H1 (cell line): Measurements from ENCODE around the gene ZNF311. TPM values are rescaled to one million over a fixed set of nuclear protein-coding genes. Genes with fewer than 3 reads are reported as not detected.

Source experiments
- CTCF ChIA-PET: fragments of 300-600 bp; sonication (Branson Sonifier 250); formaldehyde crosslinking; loops from one replicate; lab custom pipeline; 2021; ENCODE audit not compliant: partially characterized antibody; lab: Charles Lee
- POLR2A ChIA-PET: fragments of 300-600 bp; sonication (Branson Sonifier 250); formaldehyde crosslinking; loops from one replicate; lab custom pipeline; 2021; ENCODE audit warnings: inconsistent platforms; ENCODE audit not compliant: partially characterized antibody; lab: Charles Lee
- DNase-seq, 2 experiments: peaks; one replicate each; pipeline versions ENCODE4 v3.0.0 to v3.0.0-alpha.2; 2010 to 2022; ENCODE audit warnings: low spot score in 2 of 2, low read depth in 1 of 2, mixed read lengths in 1 of 2
- FAIRE-seq: peaks from 2 replicates; lab custom pipeline; 2011; peaks lifted over from hg19 to GRCh38; lab: Jason Lieb, UNC
- H2AFZ ChIP-seq: 2 replicates; pipeline ENCODE4 v1.8.1; 2012; ENCODE audit warnings: low read length, inconsistent platforms
- H2AK5ac ChIP-seq: 2 replicates; pipeline ENCODE4 v1.6.1; 2013; ENCODE audit warnings: low read depth, low read length
- H2BK120ac ChIP-seq: replicated peaks from 2 replicates; pipeline ENCODE3; 2013; ENCODE audit warnings: low read depth, low read length, inconsistent platforms
- H2BK12ac ChIP-seq: 2 replicates; pipeline ENCODE4 v1.6.1; 2013; ENCODE audit warnings: low read depth, low read length
- H2BK15ac ChIP-seq: 2 replicates; pipeline ENCODE4 v1.6.1; 2013; ENCODE audit warnings: low read length
- H2BK20ac ChIP-seq: 2 replicates; pipeline ENCODE4 v1.6.1; 2013; ENCODE audit warnings: low read length
- H2BK5ac ChIP-seq: 2 replicates; pipeline ENCODE4 v1.6.1; 2013; ENCODE audit warnings: low read depth, low read length
- H3K14ac ChIP-seq: 2 replicates; pipeline ENCODE4 v1.6.1; 2013; ENCODE audit warnings: inconsistent platforms; ENCODE audit not compliant: insufficient read length
- H3K18ac ChIP-seq: 2 replicates; pipeline ENCODE4 v1.6.1; 2013; ENCODE audit warnings: low read length; ENCODE audit errors: extremely low read depth
- H3K23ac ChIP-seq: 2 replicates; pipeline ENCODE4 v1.6.1; 2013; ENCODE audit warnings: inconsistent platforms; ENCODE audit not compliant: insufficient read length
- H3K23me2 ChIP-seq: 2 replicates; pipeline ENCODE4 v1.6.1; 2013; ENCODE audit warnings: low read depth, low read length
- H3K27ac ChIP-seq: 2 replicates; pipeline ENCODE4 v1.6.1; 2011; ENCODE audit warnings: low read depth, low read length, inconsistent platforms
- H3K27me3 ChIP-seq, 4 experiments: replicated peaks in 1 of 4; 1 replicate in 1 of 4; 2 replicates in 3 of 4; pipeline versions ENCODE4 v1.6.1 to v1.8.1; 2011 to 2013; ENCODE audit warnings: low read length in 3 of 4, mild to moderate bottlenecking in 3 of 4, inconsistent platforms in 2 of 4, mixed read lengths in 2 of 4, moderate library complexity in 1 of 4; ENCODE audit not compliant: control insufficient read depth in 3 of 4, insufficient read depth in 3 of 4; ENCODE audit errors: extremely low read depth in 1 of 4
- H3K36me3 ChIP-seq, 4 experiments: 2 replicates each; pipeline versions ENCODE4 v1.6.1 to v1.8.1; 2011 to 2013; ENCODE audit warnings: mild to moderate bottlenecking in 4 of 4, low read length in 3 of 4, moderate library complexity in 2 of 4, control low read depth in 1 of 4, inconsistent platforms in 1 of 4; ENCODE audit not compliant: insufficient read depth in 4 of 4, control insufficient read depth in 2 of 4
- H3K4ac ChIP-seq: replicated peaks from 2 replicates; pipeline ENCODE3; 2013; ENCODE audit warnings: low read length, low read depth, mixed read lengths, inconsistent platforms; ENCODE audit not compliant: insufficient read length
- H3K4me1 ChIP-seq, 4 experiments: replicated peaks in 1 of 4; 1 replicate in 1 of 4; 2 replicates in 3 of 4; pipeline versions ENCODE4 v1.6.1 to v1.8.1; 2011 to 2013; ENCODE audit warnings: low read length in 3 of 4, inconsistent platforms in 2 of 4, mixed read lengths in 1 of 4; ENCODE audit not compliant: insufficient read depth in 4 of 4, control insufficient read depth in 3 of 4
- H3K4me2 ChIP-seq, 2 experiments: 2 replicates each; pipeline versions ENCODE4 v1.6.1 to v1.8.1; 2011 to 2013; ENCODE audit warnings: low read depth in 2 of 2, low read length in 2 of 2, control low read depth in 1 of 2, inconsistent platforms in 1 of 2, mild to moderate bottlenecking in 1 of 2; ENCODE audit not compliant: insufficient read depth in 1 of 2
- H3K4me3 ChIP-seq, 4 experiments: fragments of 200-600, 300-600 bp in 1 of 4; sonication (generic), shearing (Covaris generic), sonication (Bioruptor Twin) in 1 of 4; 2 replicates each; pipeline versions ENCODE4 v1.5.1 to v1.8.1; 2011 to 2016; ENCODE audit warnings: low read length in 4 of 4, low read depth in 3 of 4, control low read depth in 2 of 4, inconsistent platforms in 2 of 4, mild to moderate bottlenecking in 2 of 4, mixed read lengths in 1 of 4, moderate library complexity in 1 of 4; ENCODE audit not compliant: insufficient read depth in 2 of 4; ENCODE audit errors: extremely low read depth in 1 of 4
- H3K56ac ChIP-seq: replicated peaks from 2 replicates; pipeline ENCODE3; 2013; ENCODE audit warnings: low read depth, mild to moderate bottlenecking, mixed read lengths, low read length, inconsistent platforms; ENCODE audit not compliant: insufficient read length
- H3K79me1 ChIP-seq: 2 replicates; pipeline ENCODE4 v1.6.1; 2013; ENCODE audit warnings: low read depth, low read length, control low read depth
- H3K79me2 ChIP-seq, 2 experiments: 2 replicates each; pipeline versions ENCODE4 v1.6.1 to v1.8.1; 2012 to 2013; ENCODE audit warnings: low read length in 2 of 2, mild to moderate bottlenecking in 2 of 2, inconsistent platforms in 1 of 2; ENCODE audit not compliant: insufficient read depth in 2 of 2, control insufficient read depth in 1 of 2
- H3K9ac ChIP-seq, 4 experiments: replicated peaks in 1 of 4; 1 replicate in 1 of 4; 2 replicates in 3 of 4; pipeline versions ENCODE4 v1.6.1 to v1.8.1; 2011 to 2013; ENCODE audit warnings: low read depth in 3 of 4, low read length in 3 of 4, control low read depth in 2 of 4, mild to moderate bottlenecking in 2 of 4, moderate library complexity in 2 of 4, inconsistent platforms in 1 of 4; ENCODE audit errors: extremely low read depth in 1 of 4
- H3K9me3 ChIP-seq, 2 experiments: 2 replicates each; pipeline versions ENCODE4 v1.6.1 to v1.8.1; 2012 to 2013; ENCODE audit warnings: mild to moderate bottlenecking in 2 of 2, moderate library complexity in 2 of 2, control low read depth in 1 of 2, inconsistent platforms in 1 of 2, low read depth in 1 of 2, low read length in 1 of 2, mixed read lengths in 1 of 2; ENCODE audit not compliant: insufficient read depth in 2 of 2
- H4K20me1 ChIP-seq, 2 experiments: replicated peaks in 1 of 2; 2 replicates each; pipeline versions ENCODE3 to v1.8.1; 2011 to 2013; ENCODE audit warnings: inconsistent platforms in 2 of 2, low read length in 2 of 2, mild to moderate bottlenecking in 1 of 2; ENCODE audit not compliant: insufficient read depth in 2 of 2, control insufficient read depth in 1 of 2
- H4K5ac ChIP-seq: 2 replicates; pipeline ENCODE4 v1.6.1; 2013; ENCODE audit warnings: low read length, low read depth, mixed read lengths, inconsistent platforms; ENCODE audit not compliant: insufficient read length
- H4K8ac ChIP-seq: 2 replicates; pipeline ENCODE4 v1.8.0; 2013; ENCODE audit warnings: mild to moderate bottlenecking, moderate library complexity, low read length, inconsistent platforms; ENCODE audit not compliant: insufficient read depth; ENCODE audit errors: extremely low read depth
- H4K91ac ChIP-seq: replicated peaks from 2 replicates; pipeline ENCODE3; 2013; ENCODE audit warnings: low read length, mixed read lengths, inconsistent platforms; ENCODE audit not compliant: insufficient read length
- BRCA1 ChIP-seq: IDR thresholded peaks from 2 replicates; pipeline ENCODE4 v1.6.1; 2012; ENCODE audit warnings: low read depth, low read length, improper control_type of control experiment
- CBX8 ChIP-seq: fragments of 300-800, 300-1000 bp; sonication (generic); IDR thresholded peaks from 2 replicates; pipeline ENCODE4 v1.7.1; 2016; ENCODE audit warnings: low read depth, low read length, borderline replicate concordance
- CHD2 ChIP-seq: IDR thresholded peaks from 2 replicates; pipeline ENCODE4 v1.6.1; 2012; ENCODE audit warnings: low read length, improper control_type of control experiment
- EGR1 ChIP-seq: IDR thresholded peaks from 2 replicates; pipeline ENCODE4 v1.6.1; 2011; ENCODE audit warnings: low read depth, low read length, borderline replicate concordance
- JUN ChIP-seq: IDR thresholded peaks from 2 replicates; pipeline ENCODE4 v1.6.1; 2011; ENCODE audit warnings: low read depth, mild to moderate bottlenecking, improper control_type of control experiment, low read length
- NRF1 ChIP-seq: IDR thresholded peaks from 2 replicates; pipeline ENCODE4 v1.6.1; 2011; ENCODE audit warnings: mild to moderate bottlenecking, low read depth, low read length, improper control_type of control experiment
- POLR2AphosphoS5 ChIP-seq: IDR thresholded peaks from 2 replicates; pipeline ENCODE4 v1.6.1; 2011; ENCODE audit warnings: low read depth, low read length
- SP4 ChIP-seq: IDR thresholded peaks from 2 replicates; pipeline ENCODE4 v1.6.1; 2012; ENCODE audit warnings: low read length, inconsistent platforms
- SRF ChIP-seq: IDR thresholded peaks from 2 replicates; pipeline ENCODE4 v1.6.1; 2011; ENCODE audit warnings: mild to moderate bottlenecking, low read depth, low read length, moderate library complexity
- TBP ChIP-seq: IDR thresholded peaks from 2 replicates; pipeline ENCODE4 v1.6.1; 2011; ENCODE audit warnings: low read depth, low read length, improper control_type of control experiment
- WGBS, 2 experiments: shearing (Covaris generic) in 1 of 2; methylation state at CpG; one replicate each; pipeline versions ENCODE4 v1.1.6 to v1.1.7; 2013 to 2015; ENCODE audit warnings: low lambda C conversion rate in 2 of 2, mixed read lengths in 2 of 2, inconsistent platforms in 1 of 2, low coverage in 1 of 2, missing lambda C conversion rate in 1 of 2; ENCODE audit not compliant: insufficient replicate concordance in 2 of 2, insufficient coverage in 1 of 2, insufficient read length in 1 of 2; ENCODE audit errors: extremely low coverage in 1 of 2, missing lambda C conversion rate in 1 of 2; 5-methylcytosine and 5-hydroxymethylcytosine counted together
- polyA plus RNA-seq, 7 experiments: library from polyadenylated mRNA; depleted of rRNA in 3 of 7; stranded (reverse) in 5 of 7; unstranded in 2 of 7; fragments of >200 nt in 5 of 7; fragments of 200-250 nt in 2 of 7; gene quantifications; 1 replicate in 5 of 7; 2 replicates in 1 of 7; 4 replicates in 1 of 7; pipeline versions ENCODE4 v1.2.1 to v1.2.3, GENCODE V29; 2011 to 2013; ENCODE audit warnings: missing spikeins in 2 of 7, mixed read lengths in 2 of 7
- total RNA-seq: library from RNA; stranded (reverse); fragmentation: NEBNext Ultra II Directional; extraction: Animal tissue kit (Norgen Biotek cat#: 25700); gene quantifications from 2 replicates; pipeline ENCODE4 v1.2.1, GENCODE V29; 2021

The ZNF311 gene
- total and polyA plus RNA-seq, 2 of the 8 experiments (the other 6 are each of a cell fraction or from before 2014, with no cell fraction given): 1.9 to 4.2 TPM

GRCh38 chr6:28996844-28997510 is 8.1 kb downstream of the ZNF311 start:
- Histone ChIP-seq H3K4me2 (no peak overlapping the region), H3K79me1 (no peaks in the 10 kb centered on the region), H3K79me2 (no peaks in the 10 kb centered on the region), H3K9ac (no peak overlapping the region), H2BK15ac (no peak overlapping the region), H3K23ac (no peak overlapping the region), H4K91ac (no peak overlapping the region), H3K14ac (no peak overlapping the region), H2BK5ac (no peak overlapping the region), H3K27ac (no peak overlapping the region), H3K4ac (no peak overlapping the region), H4K5ac (no peak overlapping the region), H2BK12ac (no peak overlapping the region), H3K23me2 (no peaks in the 10 kb centered on the region; the same call in 1 of the 2 replicates), H3K9me3 (peaks cover 13 to 14% of the 10 kb centered on the region in 2 experiments; a peak in 3 of 4 replicates), H3K4me3 (no peak overlapping the region), H2BK20ac (no peak overlapping the region), H3K27me3 (no peaks in the 10 kb centered on the region), H4K20me1 (no peaks in the 10 kb centered on the region), H3K36me3 (peaks cover 0 to 18% (median 4%) of the 10 kb centered on the region in 4 experiments; a peak in 5 of 8 replicates), H2AK5ac (no peak overlapping the region), H3K18ac (no peak overlapping the region), H2BK120ac (no peak overlapping the region), H2AFZ (no peak overlapping the region), H3K56ac (no peak overlapping the region), H3K4me1 (no peaks in the 10 kb centered on the region), H4K8ac (no peak overlapping the region)
- FAIRE-seq (no peak), DNase-seq (no peak)
- ChIA-PET POLR2A (interaction anchor here (0.6 to 2.1 kb wide), 3 partner anchors 8 to 122 kb away, joined by 4 to 7 read pairs (median 4); partner anchors contain the start of gene ZNF311), CTCF (interaction anchor here (1.0 to 1.4 kb wide), 3 partner anchors 16 to 159 kb away, joined by 3 to 8 read pairs (median 4); no protein-coding TSS in a partner anchor)
- TF ChIP-seq POLR2AphosphoS5 (no peak), EGR1 (no peak), JUN (no peak), NRF1 (no peak), BRCA1 (no peak), SRF (no peak), TBP (no peak), CHD2 (no peak), SP4 (no peak), CBX8 (no peak)
- WGBS, 2 experiments: 68% methylated on average over 2 of the region's 2 CpGs; no CpG with 5 or more reads in 1 of the 2 experiments
